GM12872 (cell line): Measurements from ENCODE around the gene ARHGAP26.

Experiments used
- TF ChIP-seq, protein P1 (sequence below): IDR thresholded peaks from 3 replicates; pipeline ENCODE4 v1.5.1; 2011; ENCODE audit warnings: low read depth, mild to moderate bottlenecking, low read length, moderate library complexity; ENCODE audit not compliant: insufficient read depth

ARHGAP26 gene

DNA sequence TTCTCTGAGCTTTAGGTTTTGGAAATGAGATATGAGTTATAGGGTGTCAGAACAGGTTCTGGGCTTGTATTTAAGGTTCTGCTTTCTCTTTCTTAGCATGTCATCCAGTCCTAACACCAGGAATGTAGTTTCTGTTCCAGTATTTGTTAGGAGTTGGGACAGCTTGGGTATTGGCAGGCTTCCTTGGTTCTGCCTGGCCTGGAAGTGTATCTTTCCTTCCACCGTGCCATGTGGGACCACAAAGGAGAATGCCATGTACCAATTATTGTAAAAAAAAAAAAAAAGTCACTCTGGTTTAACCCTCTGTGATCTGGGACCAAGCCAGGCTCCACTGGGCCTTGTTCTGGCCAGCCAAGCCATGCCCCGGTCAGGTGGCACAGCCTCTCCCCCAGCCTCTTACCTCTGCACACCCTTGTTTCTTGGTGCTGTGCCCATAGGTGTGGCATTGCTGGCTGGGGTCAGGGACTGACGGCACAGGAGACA, 47.8 kb downstream of the ARHGAP26 start:
- TF ChIP-seq, protein P1, sequence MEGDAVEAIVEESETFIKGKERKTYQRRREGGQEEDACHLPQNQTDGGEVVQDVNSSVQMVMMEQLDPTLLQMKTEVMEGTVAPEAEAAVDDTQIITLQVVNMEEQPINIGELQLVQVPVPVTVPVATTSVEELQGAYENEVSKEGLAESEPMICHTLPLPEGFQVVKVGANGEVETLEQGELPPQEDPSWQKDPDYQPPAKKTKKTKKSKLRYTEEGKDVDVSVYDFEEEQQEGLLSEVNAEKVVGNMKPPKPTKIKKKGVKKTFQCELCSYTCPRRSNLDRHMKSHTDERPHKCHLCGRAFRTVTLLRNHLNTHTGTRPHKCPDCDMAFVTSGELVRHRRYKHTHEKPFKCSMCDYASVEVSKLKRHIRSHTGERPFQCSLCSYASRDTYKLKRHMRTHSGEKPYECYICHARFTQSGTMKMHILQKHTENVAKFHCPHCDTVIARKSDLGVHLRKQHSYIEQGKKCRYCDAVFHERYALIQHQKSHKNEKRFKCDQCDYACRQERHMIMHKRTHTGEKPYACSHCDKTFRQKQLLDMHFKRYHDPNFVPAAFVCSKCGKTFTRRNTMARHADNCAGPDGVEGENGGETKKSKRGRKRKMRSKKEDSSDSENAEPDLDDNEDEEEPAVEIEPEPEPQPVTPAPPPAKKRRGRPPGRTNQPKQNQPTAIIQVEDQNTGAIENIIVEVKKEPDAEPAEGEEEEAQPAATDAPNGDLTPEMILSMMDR, result no peak

DNA sequence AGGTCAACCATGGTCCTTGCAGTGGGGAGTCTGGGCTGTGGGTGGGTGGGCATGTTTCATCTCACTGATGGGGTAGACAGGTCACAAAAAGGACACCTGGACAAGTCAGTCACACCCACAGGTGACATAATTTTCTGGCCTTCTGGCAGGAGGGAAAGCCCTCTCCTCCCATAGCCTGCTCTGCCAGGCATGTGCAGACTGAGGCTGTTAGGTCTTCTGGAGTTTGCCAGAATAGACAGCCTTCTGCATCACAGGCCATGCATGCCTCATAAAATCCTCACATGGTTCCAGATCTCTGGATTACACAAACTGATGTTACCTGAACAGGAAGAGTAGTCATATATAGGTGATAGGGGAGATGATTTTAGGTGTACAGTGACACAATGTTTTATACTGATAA, 49.1 kb downstream of the ARHGAP26 start:
- TF ChIP-seq, protein P1, result no peak

DNA sequence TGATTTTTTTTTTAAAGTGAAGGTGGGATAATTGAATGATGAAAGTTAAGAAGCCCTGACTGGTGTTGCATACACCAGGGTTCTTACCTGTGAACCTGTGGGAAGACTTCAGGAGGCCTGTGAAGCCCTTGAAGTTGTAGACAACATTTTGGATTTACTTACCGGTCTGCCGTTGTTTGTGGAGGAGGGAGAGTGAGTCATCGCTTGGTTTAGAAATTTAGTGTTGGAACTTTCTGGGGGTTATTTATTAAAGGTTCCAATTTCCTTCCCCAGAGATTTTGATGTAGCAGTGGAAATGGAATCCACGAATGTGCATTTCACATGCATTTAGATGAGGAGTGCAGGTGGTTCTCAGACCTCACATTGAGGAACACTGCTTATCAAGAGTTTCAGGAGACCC, 49.6 kb downstream of the ARHGAP26 start:
- TF ChIP-seq, protein P1, result no peak

DNA sequence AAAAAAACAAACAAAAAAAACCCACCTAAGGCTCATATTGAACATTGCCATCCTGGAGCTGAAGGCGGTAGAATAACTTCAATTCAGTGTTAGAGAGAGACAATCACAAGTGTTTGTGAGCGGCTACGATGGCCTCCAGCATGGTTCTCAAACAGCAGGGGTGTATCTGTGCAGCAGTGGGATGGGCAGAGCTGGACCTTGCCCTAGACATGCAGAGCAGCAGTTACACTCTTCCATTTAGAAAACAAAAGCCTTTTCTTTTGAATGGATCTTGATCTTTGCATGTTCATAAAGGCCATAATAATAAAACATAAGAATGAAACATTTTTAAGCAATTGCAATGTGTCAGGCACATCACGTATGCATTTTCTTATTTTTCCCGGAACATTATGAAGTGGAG, 50.3 kb downstream of the ARHGAP26 start:
- TF ChIP-seq, protein P1, result no peak

DNA sequence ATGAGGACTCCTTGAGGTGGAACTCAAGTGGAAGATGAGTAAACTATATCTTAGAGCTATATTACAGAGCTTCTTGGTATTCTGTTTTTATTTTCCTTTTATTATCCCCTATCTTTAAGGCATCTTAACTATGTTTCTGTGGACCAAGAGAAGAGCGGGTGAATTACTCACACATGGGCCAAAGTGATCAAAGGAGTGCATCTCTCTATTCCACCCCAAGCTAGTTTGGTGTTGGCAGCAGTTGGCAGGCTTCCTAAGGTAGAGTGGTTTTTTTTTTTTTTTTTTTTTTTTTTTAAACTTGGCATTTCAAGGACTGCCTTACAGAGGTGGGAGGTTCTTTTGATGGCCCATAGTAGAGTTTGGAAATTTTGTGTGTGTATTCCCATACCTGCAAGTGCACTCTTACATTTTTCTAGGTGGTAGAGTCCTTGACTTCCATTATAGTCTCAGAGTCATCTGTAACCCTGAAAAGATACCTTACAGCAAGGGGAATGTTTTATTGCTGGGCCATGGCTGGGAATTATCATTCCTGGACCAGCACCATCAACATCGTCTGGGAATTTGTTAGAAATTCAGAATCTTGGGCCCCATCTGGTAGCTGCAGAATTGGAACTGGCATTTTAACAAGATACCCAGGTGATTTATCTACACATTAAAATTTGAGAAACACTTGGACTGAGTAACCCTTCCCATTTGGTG, 51.0 kb downstream of the ARHGAP26 start:
- TF ChIP-seq, protein P1, result no peak

DNA sequence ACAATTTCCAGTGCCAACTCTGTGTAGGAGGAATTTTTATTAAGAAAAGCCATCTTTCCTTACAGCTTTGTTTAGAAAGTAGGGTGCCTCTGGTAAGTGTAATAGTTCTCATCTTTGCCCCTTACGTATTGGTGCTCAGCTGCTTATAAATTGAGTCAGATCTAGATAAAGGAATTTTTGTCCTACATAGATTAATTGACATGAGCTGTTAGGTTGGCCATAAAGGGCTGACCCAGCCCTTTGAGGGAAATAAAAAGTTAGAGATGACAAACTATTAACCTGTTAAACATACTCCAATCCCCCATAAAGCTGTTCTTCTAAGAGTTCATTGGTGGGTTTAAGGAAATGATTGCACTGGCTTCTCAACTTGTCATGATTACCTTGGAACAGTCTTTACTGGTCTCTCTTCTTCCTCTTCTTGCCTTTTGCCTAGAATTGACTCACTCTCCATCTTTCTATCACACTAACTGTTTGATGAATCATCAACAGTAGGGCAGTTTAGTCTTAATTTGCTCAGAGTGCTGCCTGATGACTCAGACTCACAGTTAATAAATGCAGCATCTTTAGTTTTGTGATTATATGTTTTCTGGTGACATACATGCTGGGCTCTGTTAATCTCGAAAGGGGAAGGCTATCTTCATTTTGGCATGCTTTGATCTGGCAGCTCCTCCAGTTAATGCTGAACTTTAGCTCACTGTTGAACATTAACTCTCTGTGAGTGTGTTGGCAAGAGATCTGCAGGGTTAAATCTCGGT, 51.7 kb downstream of the ARHGAP26 start:
- TF ChIP-seq, protein P1, result no peak

DNA sequence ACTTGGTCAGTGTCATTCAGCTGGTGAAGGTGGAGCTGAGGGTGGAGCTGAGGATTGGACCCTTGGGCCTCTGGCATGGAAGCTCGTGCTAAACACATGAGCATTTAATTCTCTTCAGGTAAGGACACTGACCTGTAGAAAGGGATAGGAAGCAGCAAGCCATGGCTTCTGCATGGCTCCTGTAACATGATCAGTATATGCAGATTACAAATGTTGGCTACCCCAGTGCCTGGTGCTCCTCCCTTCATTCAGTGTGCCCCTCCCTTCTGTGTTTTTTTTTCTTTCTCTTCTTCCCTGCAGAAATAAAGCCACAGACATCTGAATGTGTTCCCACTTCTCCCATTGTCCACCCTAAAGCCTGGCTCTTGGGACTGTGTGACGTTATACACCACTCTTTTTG, 52.9 kb downstream of the ARHGAP26 start:
- TF ChIP-seq, protein P1, result no peak
